ENCODE data around the gene SLC17A3. TPM values are rescaled to one million over a fixed set of nuclear protein-coding genes. Genes with fewer than 3 reads are reported as not detected.

Gene SLC17A3
- total and polyA plus RNA-seq, 2 donors (not counting 1 experiment from before 2014, with no cell fraction given) = not detected

GRCh38 chr6:25832670-25833069 is 41.4 kb downstream of the SLC17A3 start:
- no peak overlapping the region for H3K9ac ChIP-seq (ENCODE audit: low read length)
- H3K27me3 Mint-ChIP-seq = peaks cover 22% of the 10 kb centered on the region
- no peaks in the 10 kb centered on the region for H4K20me1 ChIP-seq (ENCODE audit: control insufficient read depth, insufficient read depth, low read length, poor library complexity, severe bottlenecking)
- no peaks in the 10 kb centered on the region for H3K9me3 ChIP-seq (ENCODE audit: control extremely low read depth in 1 of 3, control insufficient read depth in 2 of 3, insufficient read depth in 1 of 3, low read length in 2 of 3)
- no CpG with 5 or more reads among the region's 3 CpGs for WGBS (ENCODE audit: insufficient coverage)
- ATAC-seq (ENCODE audit: low read depth) = no peak
- no peak overlapping the region for H3K4me2 ChIP-seq (replicated peaks; ENCODE audit: low read depth, low read length, poor library complexity, severe bottlenecking)
- H3K4me3 Mint-ChIP-seq = no peak overlapping the region
- CTCF ChIA-PET = interaction anchor here (1.0 kb wide), 1 partner anchor 114 kb away, joined by 3 read pairs; no protein-coding TSS in a partner anchor
- no peak overlapping the region for H3K4me3 ChIP-seq (ENCODE audit: control extremely low read depth in 1 of 5, extremely low read depth in 1 of 5, insufficient read depth in 1 of 5, low read depth in 2 of 5, low read length in 4 of 5)
- no peak overlapping the region for H2AFZ ChIP-seq (ENCODE audit: insufficient read depth, low read depth, low read length, poor library complexity, severe bottlenecking)
- TF ChIP-seq EZH2 (IDR thresholded peaks at IDR 0.05; ENCODE audit: borderline replicate concordance, insufficient read depth, low read depth, low read length, poor library complexity, severe bottlenecking) (no peak), CTCF (IDR thresholded peaks at IDR 0.05) (no peak)
- DNase-seq = no peak
- H3K4me1 ChIP-seq (ENCODE audit: control insufficient read depth in 2 of 2, insufficient read depth in 2 of 2, low read length in 2 of 2) = no peaks in the 10 kb centered on the region
- no peaks in the 10 kb centered on the region for H3K79me2 ChIP-seq (ENCODE audit: control insufficient read depth, insufficient read depth, low read length)
- H3K9me3 Mint-ChIP-seq (ENCODE audit: insufficient read depth) = no peaks in the 10 kb centered on the region
- POLR2A ChIA-PET = no interaction called here
- no peaks in the 10 kb centered on the region for H3K36me3 ChIP-seq (replicated peaks in 1 of 2; ENCODE audit: control extremely low read depth in 1 of 2, control insufficient read depth in 1 of 2, extremely low read depth in 1 of 2, insufficient read depth in 2 of 2, low read length in 1 of 2)
- intact Hi-C loops (cut with micrococcal nuclease) = no loop called here
- no peak overlapping the region for H3K27ac ChIP-seq (ENCODE audit: low read length in 2 of 2)
- H3K4me1 Mint-ChIP-seq = no peaks in the 10 kb centered on the region
- H3K27me3 ChIP-seq (replicated peaks in 1 of 4; ENCODE audit: control extremely low read depth in 1 of 4, control insufficient read depth in 3 of 4, insufficient read depth in 4 of 4, low read length in 3 of 4) = peaks cover 0 to 5% (median 2%) of the 10 kb centered on the region in 4 experiments
- H3K27ac Mint-ChIP-seq = no peak overlapping the region

GRCh38 chr6:25832307-25832662 is 41.8 kb downstream of the SLC17A3 start:
- peaks cover 0 to 6% (median 2%) of the 10 kb centered on the region in 4 experiments for H3K27me3 ChIP-seq (replicated peaks in 1 of 4; ENCODE audit: control extremely low read depth in 1 of 4, control insufficient read depth in 3 of 4, insufficient read depth in 4 of 4, low read length in 3 of 4)
- DNase-seq (no peak), ATAC-seq (ENCODE audit: low read depth) (no peak)
- H3K27ac Mint-ChIP-seq = no peak overlapping the region
- H3K4me3 ChIP-seq (ENCODE audit: control extremely low read depth in 1 of 5, extremely low read depth in 1 of 5, insufficient read depth in 1 of 5, low read depth in 2 of 5, low read length in 4 of 5) = no peak overlapping the region
- H3K9me3 Mint-ChIP-seq (ENCODE audit: insufficient read depth) = no peaks in the 10 kb centered on the region
- no peaks in the 10 kb centered on the region for H3K4me1 Mint-ChIP-seq
- H3K36me3 ChIP-seq (replicated peaks in 1 of 2; ENCODE audit: control extremely low read depth in 1 of 2, control insufficient read depth in 1 of 2, extremely low read depth in 1 of 2, insufficient read depth in 2 of 2, low read length in 1 of 2) = no peaks in the 10 kb centered on the region
- H3K27me3 Mint-ChIP-seq = peaks cover 25% of the 10 kb centered on the region
- ChIA-PET POLR2A (no interaction called here), CTCF (interaction anchor here (1.0 kb wide), 1 partner anchor 114 kb away, joined by 3 read pairs; no protein-coding TSS in a partner anchor)
- H3K9ac ChIP-seq (ENCODE audit: low read length) = no peak overlapping the region
- H3K4me1 ChIP-seq (ENCODE audit: control insufficient read depth in 2 of 2, insufficient read depth in 2 of 2, low read length in 2 of 2) = no peaks in the 10 kb centered on the region
- no peaks in the 10 kb centered on the region for H4K20me1 ChIP-seq (ENCODE audit: control insufficient read depth, insufficient read depth, low read length, poor library complexity, severe bottlenecking)
- H2AFZ ChIP-seq (ENCODE audit: insufficient read depth, low read depth, low read length, poor library complexity, severe bottlenecking) = no peak overlapping the region
- intact Hi-C loops (cut with micrococcal nuclease) = no loop called here
- no peak overlapping the region for H3K4me3 Mint-ChIP-seq
- H3K4me2 ChIP-seq (replicated peaks; ENCODE audit: low read depth, low read length, poor library complexity, severe bottlenecking) = no peak overlapping the region
- no peak for TF ChIP-seq EZH2 (IDR thresholded peaks at IDR 0.05; ENCODE audit: borderline replicate concordance, insufficient read depth, low read depth, low read length, poor library complexity, severe bottlenecking)
- no peak for TF ChIP-seq CTCF (IDR thresholded peaks at IDR 0.05)
- no peak overlapping the region for H3K27ac ChIP-seq (ENCODE audit: low read length in 2 of 2)
- no peaks in the 10 kb centered on the region for H3K9me3 ChIP-seq (ENCODE audit: control extremely low read depth in 1 of 3, control insufficient read depth in 2 of 3, insufficient read depth in 1 of 3, low read length in 2 of 3)
- no peaks in the 10 kb centered on the region for H3K79me2 ChIP-seq (ENCODE audit: control insufficient read depth, insufficient read depth, low read length)
